Measurements from ENCODE around the gene CLEC2L. TPM values are rescaled to one million over a fixed set of nuclear protein-coding genes. Genes with fewer than 3 reads are reported as not detected.
A peak's percentile ranks its signal among the peaks of the same experiment; 100 is the strongest.

CLEC2L gene
- total and polyA plus RNA-seq, 2 of the 13 experiments (the other 11 are each of a cell fraction or from before 2014, with no cell fraction given) = 0.20 to 0.25 TPM

GRCh38 chr7:139566075-139566474 is 42.6 kb downstream of the CLEC2L start:
- intact Hi-C loops (cut with micrococcal nuclease; ENCODE audit: unreplicated experiment) (no loop called here), in situ Hi-C loops (cut with HindIII; ENCODE audit: extremely low pct_ligation_motif_present, low pct_unique_long_range_greater_than_20kb) (no loop called here)
- POLR2A ChIA-PET = no interaction called here
- TF ChIP-seq ZSCAN29 (CRISPR knock-in tag; conservative IDR thresholded peaks at IDR 0.05) (no peak), NFATC3 (CRISPR knock-in tag; IDR thresholded peaks at IDR 0.05) (no peak), HIC2 (CRISPR knock-in tag; IDR thresholded peaks at IDR 0.05; ENCODE audit: low read depth) (no peak), ZNF276 (CRISPR knock-in tag; IDR thresholded peaks at IDR 0.05; ENCODE audit: low read depth) (no peak), FOSL1 (CRISPR knock-in tag; IDR thresholded peaks at IDR 0.05; ENCODE audit: borderline replicate concordance) (no peak), ZFP36L1 (CRISPR knock-in tag; IDR thresholded peaks at IDR 0.05) (no peak), ZNF83 (CRISPR knock-in tag; IDR thresholded peaks at IDR 0.05; ENCODE audit: borderline replicate concordance) (no peak), PAXIP1 (CRISPR knock-in tag; conservative IDR thresholded peaks at IDR 0.05) (no peak), ZSCAN9 (CRISPR knock-in tag; IDR thresholded peaks at IDR 0.05; ENCODE audit: borderline replicate concordance) (no peak), CENPT (CRISPR knock-in tag; IDR thresholded peaks at IDR 0.05; ENCODE audit: low read depth) (no peak), NCOA5 (CRISPR knock-in tag; IDR thresholded peaks at IDR 0.05) (no peak)
- 94% methylated on average over 6 of the region's 6 CpGs for WGBS (ENCODE audit: low lambda C conversion rate)
- CTCF ChIA-PET (ENCODE audit: low intra/inter-chr PET ratio, low total read pairs) = no interaction called here
- no peak for DNase-seq (ENCODE audit: low spot score)
- BruUV-seq (replicated peaks) = no TSS peak
- no peak overlapping the region for H2AFZ ChIP-seq (ENCODE audit: low read length)
- H3K9me3 ChIP-seq (ENCODE audit: low read length) = no peaks in the 10 kb centered on the region
- no peak for FAIRE-seq
- H3K27ac ChIP-seq (ENCODE audit: extremely low read length, insufficient read depth, low read length) = no peak overlapping the region
- peaks cover 38% of the 10 kb centered on the region for H3K4me1 ChIP-seq (ENCODE audit: insufficient read depth, low read length)
- no peak overlapping the region for H3K4me3 ChIP-seq (replicated peaks in 1 of 3; ENCODE audit: insufficient read depth in 1 of 3, low read depth in 2 of 3, low read length in 3 of 3)
- H3K36me3 ChIP-seq (replicated peaks in 1 of 2; ENCODE audit: control insufficient read depth in 1 of 2, insufficient read depth in 2 of 2, low read length in 2 of 2) = peaks cover 1 to 2% of the 10 kb centered on the region in 2 experiments; a peak in 3 of 5 replicates
- no peaks in the 10 kb centered on the region for H3K79me2 ChIP-seq (ENCODE audit: insufficient read depth, low read length)
- no peaks in the 10 kb centered on the region for H3K27me3 ChIP-seq (ENCODE audit: control insufficient read depth in 1 of 2, insufficient read depth in 2 of 2, low read length in 2 of 2)
- ATAC-seq = peak; percentile 11; the same call in 1 of the 3 replicates
- peaks cover 3% of the 10 kb centered on the region; the same call in 1 of the 2 replicates for H4K20me1 ChIP-seq (ENCODE audit: insufficient read depth, low read length)
- no peak overlapping the region for H3K9ac ChIP-seq (ENCODE audit: insufficient read depth, low read depth, low read length)
- no peak overlapping the region for H3K4me2 ChIP-seq (ENCODE audit: low read depth, low read length)

Measured in HepG2 (cell line).